Type B pancreatic cell (in vitro differentiated cells): ENCODE measurements around the gene SH3D19. TPM values are rescaled to one million over a fixed set of nuclear protein-coding genes. Genes with fewer than 3 reads are reported as not detected.

Experiments
- DNase-seq: peaks from one replicate; pipeline ENCODE4 v3.0.0; 2021; ENCODE audit warnings: mixed read lengths; ENCODE audit not compliant: unreplicated experiment; ENCODE audit errors: extremely low spot score
- H3K27ac Mint-ChIP-seq: 2 replicates; pipeline ENCODE4 v1.8.0; 2021; ENCODE audit warnings: mild to moderate bottlenecking, mixed read lengths
- H3K27me3 Mint-ChIP-seq: 2 replicates; pipeline ENCODE4 v1.8.0; 2021; ENCODE audit warnings: mixed read lengths
- H3K36me3 Mint-ChIP-seq: 2 replicates; pipeline ENCODE4 v1.8.0; 2021; ENCODE audit warnings: mixed read lengths
- H3K4me1 Mint-ChIP-seq: one replicate; pipeline ENCODE4 v1.8.0; 2021; ENCODE audit warnings: mixed read lengths; ENCODE audit not compliant: unreplicated experiment
- H3K4me3 Mint-ChIP-seq: 2 replicates; pipeline ENCODE4 v1.8.0; 2021; ENCODE audit warnings: mild to moderate bottlenecking, mixed read lengths
- H3K9me3 Mint-ChIP-seq: 2 replicates; pipeline ENCODE4 v1.8.0; 2021; ENCODE audit warnings: mixed read lengths
- total RNA-seq: library from RNA; stranded (reverse); gene quantifications from 2 replicates; pipeline ENCODE4 v1.2.1, GENCODE V29; 2021; ENCODE audit warnings: low replicate concordance
- TF ChIP-seq, protein P1 (sequence below): fragments of 200-600 bp; sonication (generic); conservative IDR thresholded peaks from 2 replicates; pipeline ENCODE4 v1.5.0; 2021; ENCODE audit warnings: antibody characterized with exemption, mild to moderate bottlenecking

SH3D19 gene
- total RNA-seq, 1 donor from 2014 or later: 24.3 TPM

DNA sequence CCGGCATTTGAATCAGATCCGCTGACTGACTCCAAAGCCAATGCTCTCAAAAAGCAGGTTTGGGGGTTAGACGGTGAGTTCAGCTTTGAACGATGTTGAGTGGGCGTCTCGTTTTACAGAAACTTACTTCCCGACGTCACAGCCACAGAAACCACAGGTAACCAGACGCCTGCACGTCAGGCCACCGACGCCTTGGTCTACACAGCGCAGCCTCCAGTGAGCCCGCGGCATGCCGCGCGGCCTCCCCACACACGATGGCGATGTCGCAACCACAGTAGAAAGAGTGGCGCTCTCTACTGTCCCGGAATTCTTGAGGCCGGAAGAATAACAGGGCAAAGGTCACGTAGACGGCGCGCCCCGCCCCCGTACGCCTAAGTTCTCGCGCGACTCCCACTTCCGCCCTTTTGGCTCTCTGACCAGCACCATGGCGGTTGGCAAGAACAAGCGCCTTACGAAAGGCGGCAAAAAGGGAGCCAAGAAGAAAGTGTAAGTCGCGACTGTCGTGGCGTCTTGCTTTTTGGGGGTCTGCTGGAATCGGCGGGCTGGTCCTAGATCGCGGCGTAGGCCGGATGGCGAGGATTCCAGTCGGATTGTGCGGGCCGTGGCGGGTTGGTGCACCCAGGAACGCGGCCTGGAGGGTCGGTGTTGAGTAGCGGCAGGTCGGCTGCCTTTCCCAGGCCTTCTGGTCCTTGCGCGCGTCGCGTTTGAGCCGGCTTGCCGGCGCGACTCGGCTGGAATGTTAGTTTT is 226.0 kb downstream of the SH3D19 start, which contains the start of gene RPS3A:
Gene RPS3A (plus strand): TSS at position 400 of the 747 bp plus-strand sequence. CDS start 25 bp downstream, at position 425.
- Mint-ChIP-seq H3K27me3 (no peaks in the 10 kb centered on the region), H3K36me3 (peaks cover 35% of the 10 kb centered on the region), H3K4me1 (peaks cover 25% of the 10 kb centered on the region), H3K9me3 (no peaks in the 10 kb centered on the region), H3K4me3 (peak within 1 kb of the TSS; percentile 98), H3K27ac (peak within 1 kb of the TSS; percentile 99)
- TF ChIP-seq, protein P1, sequence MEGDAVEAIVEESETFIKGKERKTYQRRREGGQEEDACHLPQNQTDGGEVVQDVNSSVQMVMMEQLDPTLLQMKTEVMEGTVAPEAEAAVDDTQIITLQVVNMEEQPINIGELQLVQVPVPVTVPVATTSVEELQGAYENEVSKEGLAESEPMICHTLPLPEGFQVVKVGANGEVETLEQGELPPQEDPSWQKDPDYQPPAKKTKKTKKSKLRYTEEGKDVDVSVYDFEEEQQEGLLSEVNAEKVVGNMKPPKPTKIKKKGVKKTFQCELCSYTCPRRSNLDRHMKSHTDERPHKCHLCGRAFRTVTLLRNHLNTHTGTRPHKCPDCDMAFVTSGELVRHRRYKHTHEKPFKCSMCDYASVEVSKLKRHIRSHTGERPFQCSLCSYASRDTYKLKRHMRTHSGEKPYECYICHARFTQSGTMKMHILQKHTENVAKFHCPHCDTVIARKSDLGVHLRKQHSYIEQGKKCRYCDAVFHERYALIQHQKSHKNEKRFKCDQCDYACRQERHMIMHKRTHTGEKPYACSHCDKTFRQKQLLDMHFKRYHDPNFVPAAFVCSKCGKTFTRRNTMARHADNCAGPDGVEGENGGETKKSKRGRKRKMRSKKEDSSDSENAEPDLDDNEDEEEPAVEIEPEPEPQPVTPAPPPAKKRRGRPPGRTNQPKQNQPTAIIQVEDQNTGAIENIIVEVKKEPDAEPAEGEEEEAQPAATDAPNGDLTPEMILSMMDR: peak; percentile 85
- peak; percentile 97 for DNase-seq

DNA sequence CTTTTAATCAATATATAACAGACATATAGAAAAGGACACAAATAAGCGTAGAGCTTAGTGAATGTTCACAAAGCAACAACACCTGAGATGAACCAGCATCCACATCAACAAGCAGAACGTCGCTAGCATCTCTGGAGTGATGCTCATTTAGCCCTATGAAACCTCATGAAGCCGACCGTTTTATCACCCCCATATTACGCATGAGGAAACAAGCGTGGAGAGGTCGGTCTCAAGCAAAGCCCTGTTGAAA is 226.5 kb downstream of the SH3D19 start:
- Mint-ChIP-seq H3K4me3 (peak overlapping the region; percentile 98), H3K9me3 (no peaks in the 10 kb centered on the region), H3K4me1 (peaks cover 25% of the 10 kb centered on the region), H3K27ac (peak overlapping the region; percentile 99), H3K36me3 (peaks cover 32% of the 10 kb centered on the region), H3K27me3 (no peaks in the 10 kb centered on the region)
- TF ChIP-seq, protein P1: no peak
- DNase-seq: no peak

- no peaks in the 10 kb centered on the region for H3K27me3 Mint-ChIP-seq
- H3K36me3 Mint-ChIP-seq: peaks cover 24% of the 10 kb centered on the region
- TF ChIP-seq, protein P1: no peak
- H3K9me3 Mint-ChIP-seq: no peaks in the 10 kb centered on the region
- no peak overlapping the region for H3K4me3 Mint-ChIP-seq
- no peak overlapping the region for H3K27ac Mint-ChIP-seq
- DNase-seq: no peak
- peaks cover 24% of the 10 kb centered on the region for H3K4me1 Mint-ChIP-seq
These were observed 227.6 kb downstream of the SH3D19 start for GRCh38 chr4:151097759-151098158.

DNA sequence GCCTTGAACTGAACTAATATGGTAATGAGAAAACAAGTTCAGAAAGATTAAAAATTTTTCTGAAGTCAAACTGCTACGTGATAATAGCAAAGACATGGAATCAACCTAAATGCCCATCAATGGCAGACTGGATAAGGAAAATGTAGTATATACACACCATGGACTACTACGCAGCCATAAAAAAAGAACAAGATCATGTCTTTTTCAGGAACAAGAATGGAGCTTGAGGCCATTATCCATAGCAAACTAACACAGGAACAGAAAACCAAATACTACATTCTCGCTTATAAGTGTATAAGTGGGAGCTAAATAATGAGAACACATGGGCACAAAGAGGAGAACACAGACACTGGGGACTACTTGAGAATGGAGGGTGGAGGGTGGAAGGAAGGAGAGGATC is 230.3 kb downstream of the SH3D19 start:
- no peaks in the 10 kb centered on the region for H3K9me3 Mint-ChIP-seq
- peaks cover 3% of the 10 kb centered on the region for H3K36me3 Mint-ChIP-seq
- no peak overlapping the region for H3K4me3 Mint-ChIP-seq
- DNase-seq: no peak
- H3K27ac Mint-ChIP-seq: no peak overlapping the region
- H3K27me3 Mint-ChIP-seq: no peaks in the 10 kb centered on the region
- peaks cover 5% of the 10 kb centered on the region for H3K4me1 Mint-ChIP-seq
- TF ChIP-seq, protein P1: no peak

DNA sequence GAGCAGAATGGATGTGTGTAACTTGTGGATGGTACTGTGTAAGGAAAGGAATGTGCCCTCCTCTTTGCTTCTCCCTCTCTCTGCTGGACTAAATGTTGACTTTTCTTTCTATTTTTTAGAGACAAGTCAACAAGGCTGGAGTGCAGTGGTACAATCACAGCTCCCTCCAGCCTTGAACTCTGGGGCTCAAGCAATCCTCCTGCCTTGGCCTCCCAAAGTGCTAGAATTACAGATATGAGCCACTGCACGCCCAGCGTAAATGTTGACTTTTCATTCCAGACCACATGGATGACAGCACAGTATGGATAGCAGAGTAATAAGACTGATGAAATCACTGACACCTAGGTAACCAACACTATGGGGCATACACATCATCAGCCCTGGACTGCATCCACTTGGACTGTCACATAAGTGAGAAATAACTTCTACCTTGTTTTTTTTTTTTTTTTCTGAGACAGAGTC is 231.1 kb downstream of the SH3D19 start:
- Mint-ChIP-seq H3K4me1 (peaks cover 3% of the 10 kb centered on the region), H3K27ac (no peak overlapping the region), H3K27me3 (no peaks in the 10 kb centered on the region), H3K36me3 (no peaks in the 10 kb centered on the region), H3K9me3 (no peaks in the 10 kb centered on the region), H3K4me3 (no peak overlapping the region)
- TF ChIP-seq, protein P1: no peak
- DNase-seq: no peak
